ENCODE measurements around the gene NLRP9. TPM values are rescaled to one million over a fixed set of nuclear protein-coding genes. Genes with fewer than 3 reads are reported as not detected.

NLRP9 gene
- total RNA-seq, 1 experiment from 2014 or later = not detected

DNA sequence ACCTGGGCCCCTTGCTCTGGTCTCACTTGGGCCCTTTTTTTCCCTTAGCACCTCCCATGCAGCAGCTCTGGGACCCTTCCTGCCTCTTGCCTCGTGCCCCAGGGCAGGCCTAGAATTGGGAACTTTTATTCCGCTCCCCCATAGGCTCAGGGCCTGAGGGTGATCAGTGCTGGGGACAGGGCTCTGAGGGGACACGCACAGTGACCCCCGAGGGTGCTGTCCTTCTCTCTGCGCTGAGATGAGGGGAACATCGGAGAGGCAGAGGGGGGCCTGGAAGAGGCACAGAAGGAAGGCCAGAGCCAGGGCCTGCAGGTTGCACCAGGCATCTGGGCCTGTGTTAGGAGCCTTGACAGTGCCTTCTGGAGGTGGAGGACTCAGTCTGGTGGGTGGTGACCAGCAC, 52.4 kb downstream of the NLRP9 start (continued):
- TF ChIP-seq, protein P1, sequence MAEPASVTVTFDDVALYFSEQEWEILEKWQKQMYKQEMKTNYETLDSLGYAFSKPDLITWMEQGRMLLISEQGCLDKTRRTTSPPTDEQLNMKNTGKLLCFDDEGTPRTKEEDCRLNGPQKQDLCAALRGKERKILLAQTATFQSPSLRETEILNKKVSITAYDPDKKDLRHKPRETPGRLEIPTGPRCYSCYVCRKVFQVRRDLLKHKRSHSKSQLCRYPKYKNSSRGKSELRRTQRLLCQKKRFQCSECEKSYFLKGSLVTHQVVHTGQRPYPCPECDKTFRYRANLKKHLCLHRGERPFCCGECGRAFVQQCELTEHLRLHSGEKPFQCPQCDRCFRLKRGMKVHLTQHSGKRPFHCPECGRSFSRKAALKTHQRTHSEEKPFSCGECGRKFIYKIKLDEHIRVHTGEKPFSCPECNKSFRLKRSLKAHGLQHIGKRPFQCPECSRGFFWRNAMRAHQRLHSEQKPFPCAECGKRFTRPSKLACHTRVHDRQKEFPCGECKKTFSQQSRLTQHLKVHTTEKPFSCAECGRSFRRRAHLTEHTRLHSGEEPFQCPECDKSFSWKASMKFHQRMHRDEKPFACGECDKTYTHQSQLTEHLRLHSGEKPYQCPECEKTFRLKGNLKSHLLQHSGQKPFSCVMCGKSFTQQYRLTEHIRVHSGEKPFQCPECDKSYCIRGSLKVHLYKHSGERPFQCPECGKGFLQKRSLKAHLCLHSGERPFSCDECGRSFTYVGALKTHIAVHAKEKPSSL (CRISPR knock-in tag; conservative IDR thresholded peaks at IDR 0.05) = no peak
- TF ChIP-seq, protein P2, sequence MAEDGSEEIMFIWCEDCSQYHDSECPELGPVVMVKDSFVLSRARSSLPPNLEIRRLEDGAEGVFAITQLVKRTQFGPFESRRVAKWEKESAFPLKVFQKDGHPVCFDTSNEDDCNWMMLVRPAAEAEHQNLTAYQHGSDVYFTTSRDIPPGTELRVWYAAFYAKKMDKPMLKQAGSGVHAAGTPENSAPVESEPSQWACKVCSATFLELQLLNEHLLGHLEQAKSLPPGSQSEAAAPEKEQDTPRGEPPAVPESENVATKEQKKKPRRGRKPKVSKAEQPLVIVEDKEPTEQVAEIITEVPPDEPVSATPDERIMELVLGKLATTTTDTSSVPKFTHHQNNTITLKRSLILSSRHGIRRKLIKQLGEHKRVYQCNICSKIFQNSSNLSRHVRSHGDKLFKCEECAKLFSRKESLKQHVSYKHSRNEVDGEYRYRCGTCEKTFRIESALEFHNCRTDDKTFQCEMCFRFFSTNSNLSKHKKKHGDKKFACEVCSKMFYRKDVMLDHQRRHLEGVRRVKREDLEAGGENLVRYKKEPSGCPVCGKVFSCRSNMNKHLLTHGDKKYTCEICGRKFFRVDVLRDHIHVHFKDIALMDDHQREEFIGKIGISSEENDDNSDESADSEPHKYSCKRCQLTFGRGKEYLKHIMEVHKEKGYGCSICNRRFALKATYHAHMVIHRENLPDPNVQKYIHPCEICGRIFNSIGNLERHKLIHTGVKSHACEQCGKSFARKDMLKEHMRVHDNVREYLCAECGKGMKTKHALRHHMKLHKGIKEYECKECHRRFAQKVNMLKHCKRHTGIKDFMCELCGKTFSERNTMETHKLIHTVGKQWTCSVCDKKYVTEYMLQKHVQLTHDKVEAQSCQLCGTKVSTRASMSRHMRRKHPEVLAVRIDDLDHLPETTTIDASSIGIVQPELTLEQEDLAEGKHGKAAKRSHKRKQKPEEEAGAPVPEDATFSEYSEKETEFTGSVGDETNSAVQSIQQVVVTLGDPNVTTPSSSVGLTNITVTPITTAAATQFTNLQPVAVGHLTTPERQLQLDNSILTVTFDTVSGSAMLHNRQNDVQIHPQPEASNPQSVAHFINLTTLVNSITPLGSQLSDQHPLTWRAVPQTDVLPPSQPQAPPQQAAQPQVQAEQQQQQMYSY (CRISPR knock-in tag; IDR thresholded peaks at IDR 0.05) = no peak
- TF ChIP-seq NR1H2 (CRISPR knock-in tag; IDR thresholded peaks at IDR 0.05) (no peak), ELF4 (CRISPR knock-in tag; IDR thresholded peaks at IDR 0.05; ENCODE audit: low read depth) (no peak), ATF2 (CRISPR knock-in tag; IDR thresholded peaks at IDR 0.05; ENCODE audit: borderline replicate concordance, low read depth) (no peak)
- TF ChIP-seq, protein P3, sequence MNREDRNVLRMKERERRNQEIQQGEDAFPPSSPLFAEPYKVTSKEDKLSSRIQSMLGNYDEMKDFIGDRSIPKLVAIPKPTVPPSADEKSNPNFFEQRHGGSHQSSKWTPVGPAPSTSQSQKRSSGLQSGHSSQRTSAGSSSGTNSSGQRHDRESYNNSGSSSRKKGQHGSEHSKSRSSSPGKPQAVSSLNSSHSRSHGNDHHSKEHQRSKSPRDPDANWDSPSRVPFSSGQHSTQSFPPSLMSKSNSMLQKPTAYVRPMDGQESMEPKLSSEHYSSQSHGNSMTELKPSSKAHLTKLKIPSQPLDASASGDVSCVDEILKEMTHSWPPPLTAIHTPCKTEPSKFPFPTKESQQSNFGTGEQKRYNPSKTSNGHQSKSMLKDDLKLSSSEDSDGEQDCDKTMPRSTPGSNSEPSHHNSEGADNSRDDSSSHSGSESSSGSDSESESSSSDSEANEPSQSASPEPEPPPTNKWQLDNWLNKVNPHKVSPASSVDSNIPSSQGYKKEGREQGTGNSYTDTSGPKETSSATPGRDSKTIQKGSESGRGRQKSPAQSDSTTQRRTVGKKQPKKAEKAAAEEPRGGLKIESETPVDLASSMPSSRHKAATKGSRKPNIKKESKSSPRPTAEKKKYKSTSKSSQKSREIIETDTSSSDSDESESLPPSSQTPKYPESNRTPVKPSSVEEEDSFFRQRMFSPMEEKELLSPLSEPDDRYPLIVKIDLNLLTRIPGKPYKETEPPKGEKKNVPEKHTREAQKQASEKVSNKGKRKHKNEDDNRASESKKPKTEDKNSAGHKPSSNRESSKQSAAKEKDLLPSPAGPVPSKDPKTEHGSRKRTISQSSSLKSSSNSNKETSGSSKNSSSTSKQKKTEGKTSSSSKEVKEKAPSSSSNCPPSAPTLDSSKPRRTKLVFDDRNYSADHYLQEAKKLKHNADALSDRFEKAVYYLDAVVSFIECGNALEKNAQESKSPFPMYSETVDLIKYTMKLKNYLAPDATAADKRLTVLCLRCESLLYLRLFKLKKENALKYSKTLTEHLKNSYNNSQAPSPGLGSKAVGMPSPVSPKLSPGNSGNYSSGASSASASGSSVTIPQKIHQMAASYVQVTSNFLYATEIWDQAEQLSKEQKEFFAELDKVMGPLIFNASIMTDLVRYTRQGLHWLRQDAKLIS (CRISPR knock-in tag; IDR thresholded peaks at IDR 0.05; ENCODE audit: borderline replicate concordance) = no peak

DNA sequence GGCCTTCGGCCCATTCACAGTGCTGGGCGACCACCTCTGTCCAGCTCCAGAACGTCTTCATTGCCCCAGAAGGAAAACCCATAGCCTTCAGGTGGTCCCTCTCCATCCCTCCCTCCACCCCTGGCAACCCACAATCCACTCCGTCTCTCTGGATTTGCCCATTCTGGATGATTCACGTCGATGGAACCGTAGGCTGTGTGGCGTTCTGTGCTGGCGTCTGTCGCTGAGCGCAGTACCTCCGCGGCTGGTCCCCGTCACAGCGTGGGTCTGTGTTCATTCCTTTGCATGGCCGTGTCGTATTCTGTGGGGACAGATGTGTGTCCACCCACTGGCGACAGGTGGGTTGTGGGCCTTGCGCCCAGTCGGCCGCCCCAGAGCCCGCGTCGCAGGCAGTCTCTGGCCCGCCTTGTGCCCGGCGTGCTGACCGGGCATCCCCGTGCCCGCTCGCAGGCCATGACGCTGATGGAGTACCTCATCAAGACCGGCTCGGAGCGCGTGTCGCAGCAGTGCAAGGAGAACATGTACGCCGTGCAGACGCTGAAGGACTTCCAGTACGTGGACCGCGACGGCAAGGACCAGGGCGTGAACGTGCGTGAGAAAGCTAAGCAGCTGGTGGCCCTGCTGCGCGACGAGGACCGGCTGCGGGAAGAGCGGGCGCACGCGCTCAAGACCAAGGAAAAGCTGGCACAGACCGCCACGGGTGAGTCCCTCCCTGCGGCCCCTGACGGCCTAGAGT, 53.1 kb downstream of the NLRP9 start:
- Mint-ChIP-seq H3K36me3 (peaks cover 13% of the 10 kb centered on the region; the same call in 1 of the 2 replicates), H3K27ac (no peak overlapping the region), H3K4me1 (no peaks in the 10 kb centered on the region), H3K27me3 (ENCODE audit: low read depth) (no peaks in the 10 kb centered on the region), H3K4me3 (no peak overlapping the region), H3K9me3 (no peaks in the 10 kb centered on the region)
- TF ChIP-seq ZBTB21 (CRISPR knock-in tag; IDR thresholded peaks at IDR 0.05; ENCODE audit: borderline replicate concordance) (no peak), KAT7 (CRISPR knock-in tag; IDR thresholded peaks at IDR 0.05; ENCODE audit: borderline replicate concordance) (no peak), ATF1 (CRISPR knock-in tag; IDR thresholded peaks at IDR 0.05) (no peak), ZNF232 (CRISPR knock-in tag; IDR thresholded peaks at IDR 0.05) (no peak), SMAD3 (CRISPR knock-in tag; IDR thresholded peaks at IDR 0.05; ENCODE audit: borderline replicate concordance) (no peak), ZNF671 (CRISPR knock-in tag; IDR thresholded peaks at IDR 0.05) (no peak), TP53 (CRISPR knock-in tag; IDR thresholded peaks at IDR 0.05) (no peak), NR3C1 (CRISPR knock-in tag; conservative IDR thresholded peaks at IDR 0.05; ENCODE audit: low read depth) (no peak), ETV6 (CRISPR knock-in tag; IDR thresholded peaks at IDR 0.05) (no peak), EMX1 (CRISPR knock-in tag; IDR thresholded peaks at IDR 0.05) (no peak)
- TF ChIP-seq, protein P4, sequence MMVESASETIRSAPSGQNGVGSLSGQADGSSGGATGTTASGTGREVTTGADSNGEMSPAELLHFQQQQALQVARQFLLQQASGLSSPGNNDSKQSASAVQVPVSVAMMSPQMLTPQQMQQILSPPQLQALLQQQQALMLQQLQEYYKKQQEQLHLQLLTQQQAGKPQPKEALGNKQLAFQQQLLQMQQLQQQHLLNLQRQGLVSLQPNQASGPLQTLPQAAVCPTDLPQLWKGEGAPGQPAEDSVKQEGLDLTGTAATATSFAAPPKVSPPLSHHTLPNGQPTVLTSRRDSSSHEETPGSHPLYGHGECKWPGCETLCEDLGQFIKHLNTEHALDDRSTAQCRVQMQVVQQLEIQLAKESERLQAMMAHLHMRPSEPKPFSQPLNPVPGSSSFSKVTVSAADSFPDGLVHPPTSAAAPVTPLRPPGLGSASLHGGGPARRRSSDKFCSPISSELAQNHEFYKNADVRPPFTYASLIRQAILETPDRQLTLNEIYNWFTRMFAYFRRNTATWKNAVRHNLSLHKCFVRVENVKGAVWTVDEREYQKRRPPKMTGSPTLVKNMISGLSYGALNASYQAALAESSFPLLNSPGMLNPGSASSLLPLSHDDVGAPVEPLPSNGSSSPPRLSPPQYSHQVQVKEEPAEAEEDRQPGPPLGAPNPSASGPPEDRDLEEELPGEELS (CRISPR knock-in tag; IDR thresholded peaks at IDR 0.05) = no peak
- DNase-seq (ENCODE audit: low spot score) (no peak), ATAC-seq (no peak)
- ChIA-PET CTCF (interaction anchor here (1.4 kb wide), 1 partner anchor 14 kb away, joined by 6 read pairs; no protein-coding TSS in a partner anchor), POLR2A (no interaction called here)
